Kidney (tissue), 14 donors: ENCODE data around the gene ZMYND8. TPM values are rescaled to one million over a fixed set of nuclear protein-coding genes. Genes with fewer than 3 reads are reported as not detected.

Experiments
- DNase-seq, 5 donors: peaks; one replicate each; pipeline ENCODE4 v3.0.0-alpha.2; 2013 to 2020
- FAIRE-seq: peaks from 2 replicates; lab custom pipeline; 2012; peaks lifted over from hg19 to GRCh38; lab: Jason Lieb, UNC
- H3K27ac ChIP-seq, 2 donors: one replicate each; pipeline ENCODE4 v1.7.0; 2013; ENCODE audit warnings: low read depth in 2 of 2, low read length in 2 of 2, inconsistent platforms in 1 of 2
- H3K27me3 ChIP-seq: one replicate; pipeline ENCODE4 v1.7.1; 2013; ENCODE audit warnings: low read length, inconsistent platforms; ENCODE audit not compliant: control insufficient read depth, insufficient read depth
- H3K36me3 ChIP-seq, 3 donors: one replicate each; pipeline versions ENCODE4 v1.7.0 to v1.7.1; 2013; ENCODE audit warnings: low read length in 3 of 3, control low read depth in 1 of 3, inconsistent platforms in 1 of 3; ENCODE audit not compliant: insufficient read depth in 3 of 3, control insufficient read depth in 2 of 3
- H3K4me1 ChIP-seq, 3 donors: one replicate each; pipeline versions ENCODE4 v1.7.0 to v1.7.1; 2013; ENCODE audit warnings: low read length in 3 of 3, inconsistent platforms in 1 of 3, low read depth in 1 of 3; ENCODE audit not compliant: control insufficient read depth in 2 of 3, insufficient read depth in 2 of 3
- H3K4me3 ChIP-seq, 3 donors: one replicate each; pipeline versions ENCODE4 v1.7.0 to v1.8.1; 2013; ENCODE audit warnings: low read length in 3 of 3, control low read depth in 1 of 3, inconsistent platforms in 1 of 3
- H3K9ac ChIP-seq, 3 donors: one replicate each; pipeline versions ENCODE4 v1.7.0 to v1.7.1; 2013; ENCODE audit warnings: low read length in 3 of 3, control low read depth in 1 of 3, inconsistent platforms in 1 of 3
- H3K9me3 ChIP-seq, 3 donors: one replicate each; pipeline versions ENCODE4 v1.7.0 to v1.7.1; 2013; ENCODE audit warnings: low read length in 3 of 3, control low read depth in 1 of 3, inconsistent platforms in 1 of 3; ENCODE audit not compliant: control insufficient read depth in 2 of 3, insufficient read depth in 1 of 3
- intact Hi-C: fragments of 100-400 bp; cut with DNase I; formaldehyde crosslinking; loops from one replicate; pipeline ENCODE4 v1.11.1; 2022
- polyA plus RNA-seq: library from polyadenylated mRNA; stranded (reverse); fragments of 350-450 nt; fragmentation: Illumina TruSeq; extraction: RNeasy Lipid Tissue Mini Kit (QIAGEN cat#74804); gene quantifications from one replicate; pipeline ENCODE4 v1.2.3, GENCODE V29; 2014; ENCODE audit warnings: low read depth, low replicate concordance; ENCODE audit not compliant: insufficient read depth
- total RNA-seq: library from RNA; stranded (reverse); fragmentation: NEBNext Ultra II Directional; extraction: Animal tissue kit (Norgen Biotek cat#: 25700); gene quantifications from one replicate; pipeline ENCODE4 v1.2.1, GENCODE V29; 2021
- TF ChIP-seq, protein P1 (sequence below): IDR thresholded peaks from 3 replicates; pipeline ENCODE4 v1.5.1; 2012; ENCODE audit warnings: mild to moderate bottlenecking, moderate library complexity, borderline replicate concordance; ENCODE audit not compliant: insufficient read depth; ENCODE audit errors: extremely low read depth
- donor health status: control.
- donor health status: control.
- donor health status: control.
- donor health status: control.
- donor health status: control.
- donor health status: DM: yes; HTN: yes; CAD: no.
- donor health status: Normal renal cell carcinoma (clear cell type).

Gene ZMYND8
- total and polyA plus RNA-seq, 2 donors from 2014 or later, result 10.5 to 37.5 TPM

- Histone ChIP-seq H3K4me3 (no peak overlapping the region), H3K4me1 (peaks cover 8 to 22% (median 12%) of the 10 kb centered on the region in 3 donors), H3K27me3 (no peaks in the 10 kb centered on the region), H3K9me3 (no peaks in the 10 kb centered on the region), H3K36me3 (peaks cover 0 to 9% (median 6%) of the 10 kb centered on the region in 3 donors), H3K27ac (peak overlapping the region in 1 of 2 donors; percentile 43), H3K9ac (no peak overlapping the region)
- DNase-seq, result no peak
- no peak for FAIRE-seq
- TF ChIP-seq, protein P1, sequence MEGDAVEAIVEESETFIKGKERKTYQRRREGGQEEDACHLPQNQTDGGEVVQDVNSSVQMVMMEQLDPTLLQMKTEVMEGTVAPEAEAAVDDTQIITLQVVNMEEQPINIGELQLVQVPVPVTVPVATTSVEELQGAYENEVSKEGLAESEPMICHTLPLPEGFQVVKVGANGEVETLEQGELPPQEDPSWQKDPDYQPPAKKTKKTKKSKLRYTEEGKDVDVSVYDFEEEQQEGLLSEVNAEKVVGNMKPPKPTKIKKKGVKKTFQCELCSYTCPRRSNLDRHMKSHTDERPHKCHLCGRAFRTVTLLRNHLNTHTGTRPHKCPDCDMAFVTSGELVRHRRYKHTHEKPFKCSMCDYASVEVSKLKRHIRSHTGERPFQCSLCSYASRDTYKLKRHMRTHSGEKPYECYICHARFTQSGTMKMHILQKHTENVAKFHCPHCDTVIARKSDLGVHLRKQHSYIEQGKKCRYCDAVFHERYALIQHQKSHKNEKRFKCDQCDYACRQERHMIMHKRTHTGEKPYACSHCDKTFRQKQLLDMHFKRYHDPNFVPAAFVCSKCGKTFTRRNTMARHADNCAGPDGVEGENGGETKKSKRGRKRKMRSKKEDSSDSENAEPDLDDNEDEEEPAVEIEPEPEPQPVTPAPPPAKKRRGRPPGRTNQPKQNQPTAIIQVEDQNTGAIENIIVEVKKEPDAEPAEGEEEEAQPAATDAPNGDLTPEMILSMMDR, result no peak
- intact Hi-C loops, result loop anchor here (10.0 kb wide), 1 partner anchor 54 kb away; no protein-coding TSS in a partner anchor
Observed at GRCh38 chr20:47311211-47311610, 45.3 kb downstream of the ZMYND8 start.

GRCh38 chr20:47310729-47311128 is 45.8 kb downstream of the ZMYND8 start:
- no peak for FAIRE-seq
- no peaks in the 10 kb centered on the region for H3K9me3 ChIP-seq
- H3K4me3 ChIP-seq, result no peak overlapping the region
- H3K27me3 ChIP-seq, result no peaks in the 10 kb centered on the region
- H3K9ac ChIP-seq, result no peak overlapping the region
- peaks cover under 1 to 13% (median 6%) of the 10 kb centered on the region in 3 donors for H3K36me3 ChIP-seq
- H3K27ac ChIP-seq, result peak overlapping the region; percentile 36 to 43
- DNase-seq, result no peak
- intact Hi-C loops, result loop anchor here (10.0 kb wide), 1 partner anchor 54 kb away; no protein-coding TSS in a partner anchor
- peaks cover 8 to 20% (median 11%) of the 10 kb centered on the region in 3 donors for H3K4me1 ChIP-seq
- TF ChIP-seq, protein P1, result no peak

DNA sequence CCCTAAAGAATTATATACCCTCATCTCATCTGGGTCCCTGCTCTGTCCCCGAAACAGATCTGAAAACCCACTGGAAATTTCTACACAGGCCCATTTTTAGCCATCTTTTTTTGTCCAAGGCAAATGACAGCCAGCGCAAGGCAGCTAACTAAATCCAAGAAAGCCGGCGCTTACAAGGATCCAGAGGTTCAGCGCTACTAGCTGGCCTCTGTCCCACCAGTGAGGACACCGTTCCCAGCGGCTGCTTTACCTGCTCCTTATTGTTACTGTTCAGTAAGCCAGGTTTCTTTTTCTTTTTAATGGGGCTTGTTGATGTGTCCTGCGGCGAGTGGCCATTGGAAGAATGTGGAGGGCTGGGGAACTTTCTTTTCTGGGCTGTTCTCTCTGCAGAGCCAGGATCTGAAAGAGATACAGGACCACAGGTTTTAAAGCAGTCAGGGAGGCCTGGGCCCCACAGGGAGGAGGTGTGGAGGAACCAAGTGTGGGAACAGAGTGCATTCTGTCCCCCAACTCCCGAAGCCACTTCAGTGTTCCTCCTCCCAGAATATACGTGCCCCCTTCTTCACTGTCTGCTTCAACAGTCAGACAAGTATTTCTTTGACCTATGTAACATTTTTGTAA is 46.6 kb downstream of the ZMYND8 start:
- H3K4me1 ChIP-seq, result peaks cover under 1 to 13% (median 3%) of the 10 kb centered on the region in 3 donors
- no peak overlapping the region for H3K4me3 ChIP-seq
- no peaks in the 10 kb centered on the region for H3K9me3 ChIP-seq
- H3K9ac ChIP-seq, result peak overlapping the region in 1 of 3 donors; percentile 65
- H3K27me3 ChIP-seq, result no peaks in the 10 kb centered on the region
- FAIRE-seq (no peak), DNase-seq (no peak)
- TF ChIP-seq, protein P1, result no peak
- peaks cover 2 to 17% (median 8%) of the 10 kb centered on the region in 3 donors for H3K36me3 ChIP-seq
- intact Hi-C loops, result loop anchor here (10.0 kb wide), 1 partner anchor 55 kb away; no protein-coding TSS in a partner anchor
- H3K27ac ChIP-seq, result peak overlapping the region in 1 of 2 donors; percentile 41
